GM12891 (cell line): ENCODE results near the gene GALNT9. TPM values are rescaled to one million over a fixed set of nuclear protein-coding genes. Genes with fewer than 3 reads are reported as not detected.
"Not testable (repeated sequence)": the region's sequence is repeated elsewhere in the genome, so short reads cannot be mapped to it uniquely, and the experiment has no call there.

ENCODE experiments used
- DNase-seq: peaks from one replicate; pipeline ENCODE4 v3.0.0; 2011; ENCODE audit warnings: low spot score; ENCODE audit not compliant: insufficient read length
- FAIRE-seq: peaks from 2 replicates; lab custom pipeline; 2011; peaks lifted over from hg19 to GRCh38; lab: Jason Lieb, UNC
- PAX5 ChIP-seq: IDR thresholded peaks from 2 replicates; pipeline ENCODE4 v1.6.1; 2011; ENCODE audit warnings: low read length, moderate library complexity, mild to moderate bottlenecking; ENCODE audit not compliant: insufficient read depth, severe bottlenecking
- POLR2A ChIP-seq: IDR thresholded peaks from 2 replicates; pipeline ENCODE4 v1.6.1; 2011; ENCODE audit warnings: low read depth, low read length, control low read depth
- POLR2AphosphoS5 ChIP-seq: IDR thresholded peaks from 2 replicates; pipeline ENCODE4 v1.6.1; 2011; ENCODE audit warnings: low read depth, low read length, control low read depth
- POU2F2 ChIP-seq: IDR thresholded peaks from 2 replicates; pipeline ENCODE4 v1.6.1; 2011; ENCODE audit warnings: low read depth, mild to moderate bottlenecking, control low read depth, low read length, moderate library complexity
- SPI1 ChIP-seq: IDR thresholded peaks from 2 replicates; pipeline ENCODE4 v1.6.1; 2011; ENCODE audit warnings: low read depth, low read length, control low read depth
- TAF1 ChIP-seq: IDR thresholded peaks from 2 replicates; pipeline ENCODE4 v1.6.1; 2011; ENCODE audit warnings: low read depth, low read length, control low read depth
- polyA plus RNA-seq: library from polyadenylated mRNA; unstranded; fragments of >200 nt; gene quantifications from one replicate; pipeline ENCODE4 v1.2.1, GENCODE V29; 2012; ENCODE audit warnings: low read depth, missing spikeins, inconsistent platforms; ENCODE audit not compliant: missing spikeins

The GALNT9 gene
- polyA plus RNA-seq, result 0.09 TPM

- DNase-seq, result no peak
- TF ChIP-seq SPI1 (no peak), POU2F2 (no peak), PAX5 (no peak), TAF1 (no peak), POLR2A (no peak), POLR2AphosphoS5 (no peak)
- FAIRE-seq, result no peak
Measured at GRCh38 chr12:132329036-132329719, at the start of gene GALNT9. Gene GALNT9, minus strand, starts transcription at chr12:132329589. Its CDS starts 386 bp downstream, at chr12:132329203.

DNA sequence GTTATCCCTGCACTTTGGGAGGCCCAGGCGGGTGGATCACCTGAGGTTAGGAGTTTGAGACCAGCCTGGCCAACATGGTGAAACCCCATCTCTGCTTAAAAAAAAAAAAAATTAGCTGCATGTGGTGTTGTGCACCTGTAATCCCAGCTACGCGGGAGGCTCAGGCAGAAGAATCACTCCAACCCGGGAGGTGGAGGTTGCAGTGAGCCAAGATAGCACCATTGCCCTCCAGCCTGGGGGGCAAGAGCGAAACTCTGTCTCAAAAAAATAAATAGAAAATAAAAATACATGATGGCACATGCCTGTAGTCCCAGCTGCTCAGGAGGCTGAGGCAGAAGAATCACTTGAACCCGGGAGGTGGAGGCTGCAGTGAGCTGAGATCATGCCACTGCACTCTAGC lies 49.7 kb upstream of the GALNT9 start:
- not testable (repeated sequence) for FAIRE-seq, DNase-seq

DNA sequence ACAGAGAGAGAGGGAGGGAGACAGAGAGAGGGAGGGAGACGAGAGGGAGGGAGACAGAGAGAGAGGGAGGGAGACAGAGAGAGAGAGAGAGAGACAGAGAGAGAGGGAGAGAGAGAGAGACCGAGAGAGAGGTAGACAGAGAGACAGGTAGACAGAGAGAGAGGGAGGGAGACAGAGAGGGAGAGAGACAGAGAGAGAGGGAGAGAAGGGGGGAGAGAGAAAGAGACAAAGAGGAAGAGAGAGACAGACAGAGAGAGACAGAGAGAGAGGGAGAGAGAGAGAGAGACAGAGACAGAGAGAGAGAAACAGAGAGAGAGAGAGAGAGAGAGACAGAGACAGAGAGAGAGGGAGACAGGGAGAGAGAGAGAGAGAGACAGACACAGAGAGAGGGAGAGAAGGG lies 47.8 kb upstream of the GALNT9 start:
- no peak for FAIRE-seq
- no peak for DNase-seq
- TF ChIP-seq SPI1, result no peak
- no peak for TF ChIP-seq POU2F2
- no peak for TF ChIP-seq TAF1
- no peak for TF ChIP-seq PAX5
- TF ChIP-seq POLR2A, result no peak
- TF ChIP-seq POLR2AphosphoS5, result no peak

GRCh38 chr12:132376464-132376830 lies 47.1 kb upstream of the GALNT9 start:
- TF ChIP-seq POU2F2 (no peak), POLR2A (no peak), PAX5 (no peak), TAF1 (no peak), POLR2AphosphoS5 (no peak), SPI1 (no peak)
- FAIRE-seq (no peak), DNase-seq (no peak)

GRCh38 chr12:132375747-132376463 lies 46.5 kb upstream of the GALNT9 start:
- DNase-seq (no peak), FAIRE-seq (no peak)
- no peak for TF ChIP-seq POU2F2
- TF ChIP-seq TAF1, result no peak
- no peak for TF ChIP-seq PAX5
- TF ChIP-seq POLR2AphosphoS5, result no peak
- TF ChIP-seq POLR2A, result no peak
- no peak for TF ChIP-seq SPI1

DNA sequence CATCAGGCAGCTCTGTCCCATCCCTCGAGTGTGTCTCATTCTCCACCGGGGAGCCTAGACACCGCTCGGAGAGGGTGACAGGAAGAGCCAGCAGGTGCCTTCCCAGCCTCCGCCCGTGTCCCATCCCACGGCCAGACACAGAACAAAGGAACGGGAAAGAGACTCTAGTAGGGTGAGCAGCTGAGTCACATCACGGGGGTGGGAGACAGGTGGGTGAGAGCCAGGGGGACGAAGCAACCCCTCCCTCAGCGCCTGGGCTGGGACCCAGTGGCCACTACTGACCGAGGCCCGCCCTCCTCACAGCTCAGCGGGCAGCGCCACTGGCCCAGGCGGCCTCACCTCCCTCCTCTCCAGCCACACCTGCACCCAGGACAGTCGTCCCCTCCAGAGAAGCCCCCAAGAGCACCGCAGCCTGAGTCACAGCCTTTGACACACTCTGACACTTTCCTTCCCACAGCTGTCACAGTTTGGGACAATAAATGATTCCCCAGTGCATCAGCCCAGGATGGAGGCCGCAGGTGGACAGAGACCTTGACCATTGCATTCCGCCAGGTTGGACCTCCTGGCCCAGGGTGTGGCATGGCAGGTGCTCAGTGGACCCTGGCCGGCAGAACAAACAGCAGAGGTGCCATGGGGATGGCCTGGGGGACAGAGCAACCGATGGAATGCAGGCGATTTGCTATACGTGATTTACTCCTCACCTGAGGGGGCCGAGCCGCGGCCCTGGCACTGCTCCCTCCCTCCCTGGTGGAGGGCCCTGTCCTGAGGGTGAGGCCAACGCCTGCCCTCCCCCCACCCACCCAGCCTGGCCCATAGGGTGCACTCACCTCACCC lies 45.4 kb upstream of the GALNT9 start:
- FAIRE-seq, result no peak
- no peak for DNase-seq
- TF ChIP-seq SPI1 (no peak), TAF1 (no peak), POLR2AphosphoS5 (no peak), PAX5 (no peak), POLR2A (no peak), POU2F2 (no peak)

DNA sequence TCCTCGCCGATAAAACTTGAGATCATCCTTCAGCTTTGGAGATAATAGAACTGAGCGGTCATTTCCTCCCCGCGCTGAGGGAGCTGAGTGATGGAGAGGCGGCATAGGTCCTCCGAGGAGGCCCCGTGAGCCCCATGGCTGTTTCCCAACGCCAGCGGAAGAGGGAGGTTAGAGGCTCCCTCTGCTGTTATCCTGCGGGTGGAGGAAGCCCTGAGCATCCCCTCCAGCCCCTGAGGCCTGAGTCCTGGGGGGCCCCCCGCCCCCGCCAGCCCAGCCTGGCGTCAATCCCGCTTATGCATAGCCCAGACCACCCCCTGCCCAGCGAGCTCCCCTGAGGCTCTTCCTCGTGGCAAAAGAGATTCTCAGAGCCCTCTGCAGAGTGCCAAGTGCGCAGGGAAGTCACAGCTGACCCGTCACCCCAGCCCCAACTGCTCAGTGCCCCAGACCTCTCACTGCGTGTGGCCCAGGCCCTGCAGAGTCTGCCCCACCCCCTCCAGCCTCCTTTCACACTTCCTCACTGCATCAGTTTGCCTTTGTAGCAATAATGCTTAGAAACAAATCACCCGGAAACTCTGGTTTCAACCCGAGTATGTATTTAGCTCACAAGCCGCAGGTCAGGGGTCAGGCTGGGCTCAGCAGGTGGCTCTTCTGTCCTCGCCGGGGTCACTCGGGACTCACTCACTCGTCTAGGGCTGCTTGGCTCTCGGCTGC lies 44.7 kb upstream of the GALNT9 start:
- FAIRE-seq (no peak), DNase-seq (no peak)
- TF ChIP-seq PAX5, result no peak
- no peak for TF ChIP-seq POLR2A
- no peak for TF ChIP-seq POLR2AphosphoS5
- no peak for TF ChIP-seq POU2F2
- no peak for TF ChIP-seq TAF1
- no peak for TF ChIP-seq SPI1

- no peak for FAIRE-seq
- TF ChIP-seq PAX5 (no peak), POLR2A (no peak), POLR2AphosphoS5 (no peak), POU2F2 (no peak), SPI1 (no peak), TAF1 (no peak)
Measured at GRCh38 chr12:132367852-132368251, 38.5 kb upstream of the GALNT9 start.

More at GRCh38 chr12:132367852-132368251, 38.5 kb upstream of the GALNT9 start:
- DNase-seq, result no peak
